ENCODE results near the gene S1PR5.

S1PR5 gene

GRCh38 chr19:10503002-10503789 lies 14.1 kb downstream of the S1PR5 start, which contains the start of gene KEAP1:
KEAP1 (minus strand) TSS chr19:10503356; CDS start chr19:10500033, 3,323 bp downstream.
- DNase-seq (ENCODE audit: low read depth, low spot score) = no peak
- POLR2A ChIA-PET = interaction anchor here (0.6 kb wide), 1 partner anchor 29 kb away, joined by 3 read pairs; no protein-coding TSS in a partner anchor
- CTCF ChIA-PET = interaction anchor here (1.0 to 1.6 kb wide), 3 partner anchors 9 to 70 kb away, joined by 3 to 4 read pairs (median 3); no protein-coding TSS in a partner anchor
- peak within 1 kb of the TSS; percentile 86 for H3K4me3 ChIP-seq (ENCODE audit: low read depth, low read length)
- peak; percentile 0 for TF ChIP-seq CTCF (IDR thresholded peaks at IDR 0.05; ENCODE audit: insufficient read depth, low read length, missing control alignments)

GRCh38 chr19:10502524-10503001 lies 14.7 kb downstream of the S1PR5 start:
- peak overlapping the region; percentile 86 for H3K4me3 ChIP-seq (ENCODE audit: low read depth, low read length)
- POLR2A ChIA-PET = interaction anchor here (0.6 kb wide), 1 partner anchor 30 kb away, joined by 3 read pairs; no protein-coding TSS in a partner anchor
- CTCF ChIA-PET = interaction anchor here (1.6 kb wide), 1 partner anchor 71 kb away, joined by 3 read pairs; no protein-coding TSS in a partner anchor
- TF ChIP-seq CTCF (IDR thresholded peaks at IDR 0.05; ENCODE audit: insufficient read depth, low read length, missing control alignments) = no peak
- DNase-seq (ENCODE audit: low read depth, low spot score) = no peak

- ChIA-PET CTCF (interaction anchor here (2.2 to 2.8 kb wide), 3 partner anchors 18 to 79 kb away, joined by 7 to 15 read pairs (median 8); no protein-coding TSS in a partner anchor), POLR2A (interaction anchor here (0.6 kb wide), 1 partner anchor 30 kb away, joined by 3 read pairs; no protein-coding TSS in a partner anchor)
- DNase-seq (ENCODE audit: low read depth, low spot score) = no peak
- TF ChIP-seq CTCF (IDR thresholded peaks at IDR 0.05; ENCODE audit: insufficient read depth, low read length, missing control alignments) = no peak
- peak overlapping the region; percentile 86 for H3K4me3 ChIP-seq (ENCODE audit: low read depth, low read length)
Measured at GRCh38 chr19:10501971-10502523, 15.2 kb downstream of the S1PR5 start.

GRCh38 chr19:10500247-10500592 lies 17.0 kb downstream of the S1PR5 start:
- H3K4me3 ChIP-seq (ENCODE audit: low read depth, low read length) = no peak overlapping the region
- ChIA-PET CTCF (interaction anchor here (1.4 to 2.8 kb wide), 7 partner anchors 9 to 81 kb away, joined by 4 to 15 read pairs (median 8); no protein-coding TSS in a partner anchor), POLR2A (no interaction called here)
- TF ChIP-seq CTCF (IDR thresholded peaks at IDR 0.05; ENCODE audit: insufficient read depth, low read length, missing control alignments) = no peak
- DNase-seq (ENCODE audit: low read depth, low spot score) = no peak

- no peak for TF ChIP-seq CTCF (IDR thresholded peaks at IDR 0.05; ENCODE audit: insufficient read depth, low read length, missing control alignments)
- CTCF ChIA-PET = interaction anchor here (0.9 to 2.8 kb wide), 8 partner anchors 8 to 81 kb away, joined by 3 to 15 read pairs (median 8); no protein-coding TSS in a partner anchor
- DNase-seq (ENCODE audit: low read depth, low spot score) = no peak
- H3K4me3 ChIP-seq (ENCODE audit: low read depth, low read length) = no peak overlapping the region
- POLR2A ChIA-PET = no interaction called here
Measured at GRCh38 chr19:10499550-10500246, 17.5 kb downstream of the S1PR5 start.

Measured in AG04449 (cell line).